HG03439 (cell line): ENCODE measurements around the gene KLF15.

Experiments
- ATAC-seq: cut with Tn5 transposase; IDR thresholded peaks from one replicate; pipeline ENCODE4 v1.9.1; 2021; ENCODE audit warnings: mild to moderate bottlenecking, moderate library complexity; ENCODE audit not compliant: unreplicated experiment

Gene KLF15

DNA sequence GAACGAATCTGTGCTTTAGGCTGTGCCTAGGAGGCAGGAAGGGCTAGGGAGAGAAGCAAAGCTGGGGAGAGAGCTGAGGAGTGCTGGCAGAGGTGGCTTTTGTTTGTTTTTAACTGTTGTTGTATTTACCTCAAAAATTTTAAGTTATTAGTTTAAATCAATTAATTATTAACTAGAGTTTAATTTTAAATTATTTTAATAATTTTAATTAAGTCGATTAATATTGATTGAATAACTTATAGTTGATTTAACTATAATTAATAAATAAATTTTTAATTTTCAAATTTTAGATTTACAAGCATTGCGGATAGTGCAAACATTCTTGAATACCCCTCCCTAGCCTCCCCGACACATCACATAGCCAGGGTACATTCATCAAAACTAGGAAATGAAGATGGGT lies 30.6 kb downstream of the KLF15 start:
- ATAC-seq = no peak

DNA sequence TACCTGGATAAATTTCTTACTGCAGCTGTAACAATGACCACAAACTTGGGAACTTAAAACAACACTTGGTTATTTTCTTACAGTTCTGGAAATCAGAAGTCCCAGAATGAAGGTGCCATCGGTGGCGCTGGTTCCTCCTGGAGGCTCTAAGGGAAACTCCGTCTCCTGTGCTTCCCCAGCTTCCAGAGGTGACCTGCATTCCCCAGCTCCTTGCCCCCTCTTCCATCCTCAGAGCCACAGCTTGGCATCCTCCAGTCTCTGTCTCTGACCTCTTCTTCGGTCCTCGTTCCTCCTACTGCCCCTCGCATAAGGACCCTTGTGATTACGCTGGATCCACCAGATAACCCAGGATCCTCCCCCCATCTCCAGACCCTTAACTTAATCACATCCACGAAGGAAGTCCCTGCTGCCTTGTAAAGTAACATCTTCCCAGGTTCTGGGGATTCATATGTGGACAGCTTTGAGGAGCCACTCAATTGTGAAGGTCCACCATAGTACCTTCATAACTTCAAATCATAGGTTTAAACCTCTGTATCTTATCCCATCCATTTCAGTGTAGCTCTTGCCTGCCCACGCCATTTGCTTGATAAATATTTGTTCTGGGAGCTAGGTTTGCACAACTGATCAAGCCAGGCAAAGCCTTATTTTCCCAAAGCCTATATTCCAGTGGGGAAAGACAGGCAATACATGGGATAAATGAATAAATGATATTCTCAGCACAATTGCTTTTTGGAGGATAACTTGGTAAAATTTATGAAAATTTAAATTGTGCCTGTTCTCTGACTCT lies 34.8 kb downstream of the KLF15 start:
- no peak for ATAC-seq

DNA sequence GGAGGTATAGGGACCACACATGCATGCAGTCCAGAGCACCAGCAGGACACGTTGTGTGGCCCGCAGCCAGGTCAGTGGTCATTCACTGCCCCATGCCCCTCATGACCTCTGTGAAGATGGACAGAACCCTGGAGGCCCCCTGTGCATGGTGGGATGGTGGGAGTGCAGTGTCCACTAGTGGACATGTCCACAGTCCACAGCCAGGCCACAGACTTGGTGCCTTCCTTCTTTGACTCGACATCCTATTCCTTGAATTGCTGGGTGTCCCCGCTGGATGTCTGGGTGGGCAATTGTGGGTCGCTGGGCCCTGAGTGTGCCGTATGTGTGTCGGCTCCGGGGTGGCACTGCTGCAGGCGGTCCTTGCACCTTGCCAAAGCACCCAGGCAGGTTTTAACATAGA lies 35.7 kb downstream of the KLF15 start:
- no peak for ATAC-seq

DNA sequence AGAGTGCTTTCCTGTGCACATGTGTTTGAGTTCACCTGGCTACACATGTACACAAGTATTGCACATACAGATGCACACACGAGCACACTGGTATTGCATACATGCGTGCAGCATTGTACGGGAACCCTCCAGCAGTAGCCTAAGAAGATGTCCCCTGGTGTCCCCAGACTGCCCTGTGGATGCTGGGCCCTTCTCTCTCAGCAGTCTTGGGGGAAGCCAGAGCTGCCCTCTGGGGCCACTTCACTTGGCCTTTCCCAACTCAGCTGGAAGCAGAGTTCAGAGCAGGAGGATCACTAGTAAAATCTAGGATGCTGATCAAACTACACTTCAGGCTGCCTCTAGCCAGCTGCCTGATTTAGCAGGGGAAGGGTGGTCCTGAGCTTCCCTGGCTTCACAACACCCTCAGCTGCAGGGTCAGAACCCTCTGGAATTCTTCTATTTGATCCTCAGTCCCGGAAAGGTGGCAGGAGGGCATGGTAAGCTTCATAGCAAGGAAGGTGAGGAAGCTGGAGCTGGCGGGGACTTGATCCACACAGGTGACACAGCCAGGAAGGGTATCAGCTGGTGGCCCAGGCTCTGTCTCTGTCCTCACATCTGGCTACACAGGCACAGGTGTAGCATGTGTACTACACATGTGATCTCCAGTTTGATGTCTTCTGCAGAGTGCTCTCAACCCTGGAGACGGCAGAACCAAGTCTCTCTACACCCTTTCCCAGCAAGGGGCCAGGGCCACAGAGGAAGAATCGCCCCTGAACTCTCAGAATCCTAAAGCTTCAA lies 36.5 kb downstream of the KLF15 start:
- no peak for ATAC-seq

DNA sequence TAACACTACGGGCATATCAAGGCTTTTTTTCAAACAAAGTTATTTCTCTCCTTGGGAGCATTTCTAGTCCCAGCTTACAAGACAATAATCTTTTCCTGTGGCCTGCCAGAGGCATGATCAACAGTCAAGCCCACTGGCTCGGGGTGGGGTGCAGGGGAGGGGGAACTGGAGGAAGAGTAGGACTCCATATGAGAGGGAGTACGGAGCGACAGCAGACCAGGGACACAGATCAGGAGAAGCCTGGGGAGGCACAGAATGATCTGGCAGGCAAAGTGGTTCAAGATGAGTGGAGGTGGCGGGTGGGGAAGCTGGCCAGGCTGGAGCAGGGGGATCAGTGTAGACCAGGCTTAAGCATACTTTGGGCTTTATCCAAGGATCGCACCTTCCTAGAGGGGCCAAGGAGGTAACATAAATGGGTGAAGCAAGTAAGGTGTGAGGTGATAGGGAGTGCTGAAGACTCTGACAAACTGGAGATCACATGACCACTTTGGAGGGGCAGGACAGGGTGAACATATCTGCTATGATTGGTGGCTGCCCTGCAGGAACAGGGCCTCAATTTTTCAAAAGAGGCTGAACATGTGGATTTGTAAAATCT lies 37.4 kb downstream of the KLF15 start:
- no peak for ATAC-seq

DNA sequence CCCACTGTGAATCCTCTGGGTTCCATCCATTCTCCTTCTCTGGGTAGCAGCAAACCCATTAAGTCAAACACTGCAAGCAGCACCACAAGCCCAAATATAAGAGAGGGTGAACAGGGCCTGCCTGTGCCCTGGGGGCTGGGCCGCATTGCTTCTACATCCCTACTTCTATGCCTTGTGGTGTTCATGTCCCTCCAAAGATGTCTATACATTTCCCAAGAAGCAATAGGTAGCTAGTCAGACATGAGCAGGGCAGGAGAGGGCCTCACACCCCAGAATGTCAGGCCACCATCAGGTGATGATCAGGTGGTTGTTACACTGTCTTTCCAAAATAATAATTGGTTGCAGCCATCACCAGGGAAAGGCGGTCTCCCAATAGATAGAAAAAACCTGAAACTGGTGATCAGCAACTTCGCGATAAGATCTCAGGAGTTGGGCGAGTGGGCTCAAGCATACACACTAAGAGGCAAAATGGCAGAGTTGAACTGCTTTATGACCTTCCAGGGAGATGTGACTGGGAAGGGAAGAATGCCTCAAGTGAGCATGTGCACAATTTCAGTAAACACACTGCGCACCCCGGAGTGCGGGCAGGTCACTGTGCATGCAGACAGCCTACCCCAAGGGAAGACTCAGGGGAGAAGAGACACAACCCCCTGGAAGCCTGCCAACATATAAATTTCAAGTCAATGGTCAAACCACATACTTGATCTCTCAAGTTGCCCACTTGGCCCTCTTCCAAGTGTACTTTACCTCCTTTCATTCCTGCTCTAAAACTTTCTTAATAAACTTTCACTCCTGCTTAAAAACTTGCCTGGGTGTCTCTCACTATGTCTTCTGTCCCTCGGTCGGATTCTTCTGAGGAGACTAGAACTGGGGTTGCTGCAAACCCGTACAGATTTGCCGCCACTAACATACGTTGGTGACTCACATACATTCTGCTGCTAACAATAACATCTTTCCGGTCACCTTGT lies 39.9 kb downstream of the KLF15 start:
- no peak for ATAC-seq

DNA sequence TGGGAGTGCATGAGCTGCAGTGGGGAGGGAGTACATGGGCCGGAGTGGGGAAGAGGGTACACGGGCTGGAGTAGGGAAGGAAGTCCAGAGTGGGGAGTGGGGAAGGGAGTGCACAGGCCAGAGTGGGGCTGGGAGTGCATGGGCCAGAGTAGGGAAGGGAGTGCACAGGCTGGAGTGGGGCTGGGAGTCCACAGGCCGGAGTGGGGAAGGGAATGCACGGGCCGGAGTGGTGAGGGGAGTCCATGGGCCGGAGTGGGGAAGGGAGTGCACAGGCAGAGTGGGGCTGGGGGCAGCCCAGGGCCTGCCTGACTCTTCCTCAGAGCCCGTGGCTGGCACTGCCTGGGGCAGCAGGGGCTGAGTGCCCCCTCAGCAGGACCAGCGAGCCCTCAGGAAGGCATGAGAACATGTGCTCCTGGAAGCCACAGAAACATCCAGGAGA lies 40.7 kb downstream of the KLF15 start:
- ATAC-seq = no peak

DNA sequence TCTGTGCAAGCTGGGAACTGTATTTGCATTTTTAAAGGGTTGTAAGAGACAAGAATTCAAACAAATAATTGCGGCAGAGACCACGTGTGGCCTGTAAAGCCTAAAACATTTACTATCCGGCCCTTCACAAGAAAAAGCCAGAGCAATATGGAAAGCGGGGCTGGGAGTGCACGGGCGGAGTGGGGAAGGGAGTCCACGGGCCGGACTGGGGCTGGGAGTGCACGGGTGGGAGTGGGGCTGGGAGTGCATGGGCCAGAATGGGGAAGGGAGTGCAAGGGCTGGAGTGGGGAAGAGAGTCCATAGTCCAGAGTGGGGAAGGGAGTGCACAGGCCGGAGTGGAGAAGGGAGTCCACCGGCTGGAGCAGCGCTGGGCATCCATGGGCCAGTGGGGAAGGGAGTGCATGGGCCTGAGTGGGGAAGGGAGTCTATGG lies 41.2 kb downstream of the KLF15 start:
- ATAC-seq = no peak

DNA sequence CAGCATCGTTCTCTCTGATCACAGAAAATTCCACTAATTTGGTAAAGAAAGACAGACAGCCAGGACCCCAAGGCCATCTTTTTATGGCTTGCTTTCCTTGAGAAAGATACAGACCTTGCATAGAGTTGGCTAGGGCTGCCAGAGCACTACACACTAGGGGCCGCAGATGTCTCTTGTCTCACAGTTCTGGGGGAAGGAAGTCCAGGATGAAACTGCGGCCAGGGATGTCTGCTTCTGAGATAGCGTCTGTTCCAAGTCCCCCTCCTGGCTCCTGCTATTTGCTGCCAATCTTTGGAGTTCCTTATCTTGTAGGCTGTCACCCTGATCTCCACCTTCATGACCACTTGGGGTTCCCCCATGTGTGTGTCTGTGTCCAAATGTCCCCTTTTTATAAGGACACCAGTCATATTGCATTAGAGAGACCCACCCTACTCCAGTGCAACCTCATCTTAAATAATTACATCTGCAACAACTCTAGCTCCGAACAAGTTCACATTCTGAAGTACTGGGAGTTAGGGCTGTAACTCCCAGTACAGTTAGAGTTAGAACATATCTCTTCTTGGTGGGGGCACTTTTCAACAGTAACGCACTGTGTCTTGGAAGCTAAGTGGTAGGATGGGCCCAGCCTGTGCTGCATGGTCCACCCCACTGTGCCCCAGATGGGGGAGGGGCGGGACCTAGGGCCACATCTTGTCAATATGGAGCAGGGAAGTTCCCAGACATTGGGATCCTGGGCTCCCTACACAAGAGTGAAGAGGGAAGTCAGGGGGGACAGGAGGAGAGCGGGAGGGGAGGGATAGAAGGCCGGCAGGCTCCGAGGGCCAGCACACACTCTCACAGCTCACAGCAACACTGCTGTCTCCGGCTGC lies 42.2 kb downstream of the KLF15 start:
- no peak for ATAC-seq

DNA sequence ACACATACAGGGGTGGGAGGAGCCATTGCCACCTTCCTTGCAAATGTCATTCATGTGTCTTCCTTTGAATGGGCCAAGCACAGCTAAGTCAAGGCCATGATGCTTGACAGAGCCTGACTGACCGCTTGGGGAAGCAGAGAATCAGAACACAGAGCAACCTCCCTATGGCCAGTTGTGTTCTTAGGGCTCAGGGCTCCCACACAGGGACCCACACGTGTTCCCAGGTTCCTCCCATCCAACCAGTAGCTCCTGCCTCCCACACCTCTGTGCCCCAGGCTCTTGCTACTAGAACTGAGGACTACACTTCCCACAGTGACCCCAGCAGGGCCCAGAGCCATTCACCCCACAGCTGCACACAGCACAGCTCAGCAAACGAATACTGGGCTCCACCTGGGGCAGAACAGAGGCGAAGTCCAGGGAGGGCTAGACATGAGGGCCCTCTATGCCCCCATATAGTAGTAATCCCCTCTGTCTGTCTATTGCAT lies 42.9 kb downstream of the KLF15 start:
- no peak for ATAC-seq

DNA sequence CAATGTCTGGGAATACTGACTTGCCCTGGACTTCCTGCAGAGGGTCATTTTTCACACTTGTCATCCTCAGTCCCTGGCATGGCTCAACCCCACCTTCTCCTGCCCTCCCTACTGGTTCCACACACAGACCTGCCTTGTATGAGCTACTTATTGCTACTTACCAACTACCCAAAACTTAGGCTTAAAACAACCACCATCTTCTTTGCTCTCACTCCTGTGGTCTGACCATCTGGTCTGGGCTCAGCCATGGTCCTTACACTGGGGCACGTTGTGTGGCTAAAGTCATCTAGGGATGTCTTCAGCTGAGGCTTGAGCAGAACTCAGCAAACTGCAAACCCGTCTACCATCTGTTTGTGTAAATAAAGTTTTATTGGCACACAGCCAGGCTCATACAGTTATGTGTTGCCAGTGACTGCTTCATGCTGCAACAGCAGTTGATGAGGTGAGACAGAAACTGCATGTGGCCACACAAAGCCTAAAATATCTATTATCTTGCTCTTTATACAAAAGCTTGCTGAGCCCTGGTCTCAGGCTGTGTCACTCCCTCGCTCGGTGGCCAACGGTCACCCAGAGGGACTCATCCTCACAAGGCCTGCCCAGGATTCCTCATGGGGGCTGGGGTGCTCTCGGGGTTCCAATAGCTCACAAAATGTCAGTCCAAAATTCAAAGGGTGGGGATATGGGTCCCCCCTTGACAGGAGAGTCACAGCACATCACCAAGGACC lies 43.5 kb downstream of the KLF15 start:
- ATAC-seq = no peak

DNA sequence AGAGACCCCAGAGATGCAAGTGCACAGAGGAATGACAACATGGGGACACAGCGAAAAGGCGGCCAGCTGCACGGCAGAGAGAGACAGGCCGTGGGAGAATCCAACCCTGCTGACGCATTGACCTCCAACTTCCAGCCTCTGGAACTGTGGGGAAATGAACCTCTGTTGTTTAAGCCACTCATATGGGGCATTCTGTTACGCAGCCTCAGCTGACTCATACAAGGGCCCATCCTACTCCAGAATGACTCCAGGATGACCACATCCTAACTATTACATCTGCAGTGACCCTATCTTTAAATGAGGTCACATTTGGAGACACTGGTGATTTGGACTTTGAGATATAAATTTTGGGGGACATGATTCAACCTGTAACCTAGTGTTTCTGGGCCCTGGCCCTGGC lies 44.0 kb downstream of the KLF15 start:
- ATAC-seq = no peak

DNA sequence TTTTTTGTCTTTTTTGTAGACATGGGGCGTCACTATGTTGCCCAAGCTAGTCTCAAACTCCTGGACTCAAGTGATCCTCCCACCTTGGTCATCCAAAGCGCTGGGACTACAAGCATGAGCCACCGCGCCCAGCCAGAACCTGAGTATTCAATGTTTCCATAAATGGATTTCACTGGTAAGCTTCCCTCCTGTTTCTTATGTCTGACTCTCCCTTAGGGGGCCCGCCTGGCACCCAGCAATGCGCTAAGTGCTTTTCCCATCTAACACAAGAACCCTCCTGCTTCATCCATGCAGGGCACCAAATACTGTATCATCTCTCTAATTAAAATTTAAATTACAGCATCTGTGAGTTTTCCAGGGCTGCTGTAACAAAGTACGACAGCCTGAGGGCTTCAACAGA lies 44.9 kb downstream of the KLF15 start:
- ATAC-seq = no peak

DNA sequence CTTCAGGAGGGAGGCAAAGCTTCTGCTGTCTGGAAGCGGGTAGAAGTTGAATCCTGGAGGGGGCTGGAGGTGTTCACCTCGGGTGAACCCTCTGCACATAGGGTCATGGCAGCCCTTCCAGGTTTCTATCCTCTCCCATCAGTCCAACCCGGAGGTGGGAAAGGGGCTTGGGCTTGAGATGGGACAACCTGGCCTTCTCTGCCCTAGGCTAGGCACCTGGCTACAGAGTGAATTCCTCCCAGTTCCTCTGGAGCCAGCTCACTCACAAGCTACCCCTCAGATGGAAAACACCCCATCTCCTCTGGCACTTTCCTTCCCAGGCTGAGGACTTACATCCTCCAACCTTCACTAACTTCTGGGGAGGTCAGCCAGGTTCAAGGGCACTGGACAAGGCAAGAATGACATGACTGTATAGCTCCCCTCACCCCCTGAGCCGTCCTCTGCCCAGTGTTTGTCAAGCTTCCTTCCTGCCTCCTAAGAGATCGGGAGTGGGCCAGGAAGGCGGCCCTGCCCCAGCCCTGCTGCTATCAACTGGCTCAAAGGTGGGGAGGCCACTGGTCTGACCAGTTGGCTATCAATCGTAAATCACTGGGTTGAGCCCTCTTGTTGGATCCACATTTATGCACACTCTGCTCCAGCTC lies 45.8 kb downstream of the KLF15 start:
- no peak for ATAC-seq

DNA sequence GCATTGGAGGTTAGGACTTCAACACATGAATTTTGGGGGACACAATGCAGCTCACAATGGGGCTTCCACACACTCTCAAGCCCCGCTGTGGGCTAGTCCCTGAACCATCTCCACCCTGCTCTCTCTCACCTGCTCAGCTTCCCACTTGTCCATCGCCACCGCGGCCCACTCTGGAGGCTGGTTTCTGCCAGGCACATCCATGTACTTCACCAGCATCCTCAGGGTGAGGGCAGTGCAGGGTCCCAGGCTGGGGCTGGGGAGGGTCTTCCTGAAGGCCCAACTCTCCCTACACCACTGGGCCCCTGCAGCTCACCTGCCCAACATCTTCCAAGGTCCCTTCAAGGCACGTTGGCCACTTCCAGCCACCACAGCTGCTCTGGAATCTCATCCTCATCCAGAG lies 46.4 kb downstream of the KLF15 start:
- no peak for ATAC-seq

DNA sequence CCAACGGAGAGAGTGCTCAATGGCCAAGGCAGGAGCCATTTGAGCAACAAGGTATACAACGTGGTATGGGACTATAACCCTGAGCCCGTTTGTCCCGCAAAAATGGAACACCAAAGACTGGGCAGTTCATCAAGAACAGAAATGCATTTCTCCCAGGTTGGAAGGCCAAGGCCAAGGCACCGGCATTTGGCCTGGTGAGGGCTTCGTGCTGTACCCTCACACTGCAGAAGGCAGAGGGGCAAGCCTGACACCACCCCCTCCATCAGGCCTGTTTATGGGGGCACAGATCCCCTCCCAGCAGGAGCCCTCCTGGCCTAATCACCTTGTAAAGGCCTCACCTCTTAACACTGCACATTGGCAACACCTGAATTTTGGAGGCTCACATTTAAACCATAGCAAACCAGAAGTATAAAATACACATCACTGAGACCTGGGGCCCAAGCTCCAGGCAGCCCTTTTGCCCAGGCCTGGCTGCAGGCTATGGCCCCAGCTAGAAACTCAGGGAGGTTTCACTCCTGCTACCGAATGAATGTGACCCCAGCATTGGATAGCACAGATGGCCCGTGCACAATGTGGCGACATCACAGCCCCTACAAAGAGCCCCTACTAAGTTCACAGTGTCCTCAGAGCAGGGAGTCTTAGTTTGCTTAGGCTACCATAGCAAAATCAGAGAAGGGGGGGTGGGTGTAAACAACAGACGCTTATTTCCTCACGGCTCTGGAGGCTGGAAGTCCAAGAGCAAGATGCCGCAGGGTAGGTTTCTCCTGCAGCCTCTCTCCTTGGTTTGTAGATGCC lies 47.1 kb downstream of the KLF15 start:
- no peak for ATAC-seq

DNA sequence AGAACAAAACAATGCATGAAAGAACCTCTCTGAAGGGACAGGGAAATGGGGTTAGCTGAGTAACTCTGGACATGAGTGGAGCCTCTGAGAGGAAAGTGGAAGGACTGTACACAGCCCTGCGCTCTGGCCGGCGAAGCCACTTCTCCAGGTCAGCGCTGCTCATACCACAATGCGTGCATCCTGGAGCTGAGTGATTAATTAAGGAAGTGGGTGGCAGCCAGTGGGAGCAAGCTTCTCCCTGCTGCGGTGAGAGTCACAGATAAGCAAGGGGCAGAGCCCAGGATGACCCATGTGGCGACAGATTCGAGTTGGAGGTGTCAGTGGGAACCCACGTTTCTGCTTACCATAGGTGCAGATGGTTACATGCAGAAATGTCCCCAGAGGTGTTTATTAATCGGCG lies 48.0 kb downstream of the KLF15 start:
- no peak for ATAC-seq
